Activated naive CD8-positive, alpha-beta T cell treated with anti-CD3 and anti-CD28 coated beads for 36 hours (primary cell): ENCODE results near the gene GID8. TPM values are rescaled to one million over a fixed set of nuclear protein-coding genes. Genes with fewer than 3 reads are reported as not detected.

Experiments
- DNase-seq: peaks from one replicate; pipeline ENCODE4 v3.0.0; 2021
- H3K27ac Mint-ChIP-seq: one replicate; pipeline ENCODE4 v1.8.0; 2022; ENCODE audit warnings: mild to moderate bottlenecking, moderate library complexity, mixed read lengths
- H3K27me3 Mint-ChIP-seq: one replicate; pipeline ENCODE4 v1.8.0; 2022; ENCODE audit warnings: mild to moderate bottlenecking, mixed read lengths
- H3K36me3 Mint-ChIP-seq: one replicate; pipeline ENCODE4 v1.8.0; 2021; ENCODE audit warnings: mild to moderate bottlenecking, mixed read lengths
- H3K4me1 Mint-ChIP-seq: one replicate; pipeline ENCODE4 v1.8.0; 2021; ENCODE audit warnings: mixed read lengths
- H3K4me3 Mint-ChIP-seq: one replicate; pipeline ENCODE4 v1.8.0; 2022; ENCODE audit warnings: mild to moderate bottlenecking, moderate library complexity, mixed read lengths
- H3K9me3 Mint-ChIP-seq: one replicate; pipeline ENCODE4 v1.8.0; 2022; ENCODE audit warnings: mixed read lengths
- total RNA-seq, 2 experiments: library from RNA; stranded (reverse); gene quantifications; one replicate each; pipeline ENCODE4 v1.2.3, GENCODE V29; 2021

The GID8 gene
- total RNA-seq, 2 experiments from 2014 or later = 47.6 to 48.5 TPM

- peaks cover 40% of the 10 kb centered on the region for H3K27me3 Mint-ChIP-seq
- H3K4me3 Mint-ChIP-seq = no peak overlapping the region
- H3K9me3 Mint-ChIP-seq = no peaks in the 10 kb centered on the region
- peaks cover 11% of the 10 kb centered on the region for H3K4me1 Mint-ChIP-seq
- peaks cover 2% of the 10 kb centered on the region for H3K36me3 Mint-ChIP-seq
- no peak overlapping the region for H3K27ac Mint-ChIP-seq
- DNase-seq = no peak
These were observed 32.6 kb downstream of the GID8 start for GRCh38 chr20:62970307-62971210.

- H3K36me3 Mint-ChIP-seq = no peaks in the 10 kb centered on the region
- no peaks in the 10 kb centered on the region for H3K9me3 Mint-ChIP-seq
- H3K27me3 Mint-ChIP-seq = peaks cover 45% of the 10 kb centered on the region
- H3K4me3 Mint-ChIP-seq = no peak overlapping the region
- DNase-seq = no peak
- peak overlapping the region; percentile 2 for H3K27ac Mint-ChIP-seq
- peaks cover 11% of the 10 kb centered on the region for H3K4me1 Mint-ChIP-seq
These were observed 33.4 kb downstream of the GID8 start for GRCh38 chr20:62971211-62971949.

GRCh38 chr20:62971950-62972844 lies 34.2 kb downstream of the GID8 start:
- Mint-ChIP-seq H3K4me3 (peak overlapping the region; percentile 46), H3K4me1 (peaks cover 11% of the 10 kb centered on the region), H3K27me3 (peaks cover 49% of the 10 kb centered on the region), H3K36me3 (no peaks in the 10 kb centered on the region), H3K9me3 (no peaks in the 10 kb centered on the region), H3K27ac (no peak overlapping the region)
- DNase-seq = peak; percentile 89

- Mint-ChIP-seq H3K27me3 (peaks cover 54% of the 10 kb centered on the region), H3K36me3 (no peaks in the 10 kb centered on the region), H3K4me3 (no peak overlapping the region), H3K27ac (no peak overlapping the region), H3K9me3 (no peaks in the 10 kb centered on the region), H3K4me1 (peaks cover 18% of the 10 kb centered on the region)
- no peak for DNase-seq
These were observed 35.1 kb downstream of the GID8 start for GRCh38 chr20:62972845-62973745.

- H3K27ac Mint-ChIP-seq = no peak overlapping the region
- DNase-seq = no peak
- H3K4me1 Mint-ChIP-seq = peaks cover 25% of the 10 kb centered on the region
- H3K36me3 Mint-ChIP-seq = no peaks in the 10 kb centered on the region
- H3K4me3 Mint-ChIP-seq = no peak overlapping the region
- H3K9me3 Mint-ChIP-seq = no peaks in the 10 kb centered on the region
- peaks cover 75% of the 10 kb centered on the region for H3K27me3 Mint-ChIP-seq
These were observed 37.4 kb downstream of the GID8 start for GRCh38 chr20:62975251-62975760.

- no peak overlapping the region for H3K27ac Mint-ChIP-seq
- no peak overlapping the region for H3K4me3 Mint-ChIP-seq
- no peaks in the 10 kb centered on the region for H3K36me3 Mint-ChIP-seq
- H3K4me1 Mint-ChIP-seq = peaks cover 29% of the 10 kb centered on the region
- no peaks in the 10 kb centered on the region for H3K9me3 Mint-ChIP-seq
- DNase-seq = no peak
- peaks cover 81% of the 10 kb centered on the region for H3K27me3 Mint-ChIP-seq
These were observed 38.0 kb downstream of the GID8 start for GRCh38 chr20:62975812-62976508.

- DNase-seq = no peak
- Mint-ChIP-seq H3K4me1 (peaks cover 31% of the 10 kb centered on the region), H3K27ac (no peak overlapping the region), H3K36me3 (no peaks in the 10 kb centered on the region), H3K4me3 (no peak overlapping the region), H3K27me3 (peaks cover 82% of the 10 kb centered on the region), H3K9me3 (no peaks in the 10 kb centered on the region)
These were observed 38.9 kb downstream of the GID8 start for GRCh38 chr20:62976886-62977285.

- H3K4me1 Mint-ChIP-seq = peaks cover 25% of the 10 kb centered on the region
- H3K27me3 Mint-ChIP-seq = peaks cover 72% of the 10 kb centered on the region
- no peaks in the 10 kb centered on the region for H3K36me3 Mint-ChIP-seq
- H3K27ac Mint-ChIP-seq = no peak overlapping the region
- H3K9me3 Mint-ChIP-seq = no peaks in the 10 kb centered on the region
- H3K4me3 Mint-ChIP-seq = no peak overlapping the region
- peak; percentile 68 for DNase-seq
These were observed 39.9 kb downstream of the GID8 start for GRCh38 chr20:62977613-62978560.

- H3K27me3 Mint-ChIP-seq = peaks cover 69% of the 10 kb centered on the region
- peaks cover 25% of the 10 kb centered on the region for H3K4me1 Mint-ChIP-seq
These were observed 40.6 kb downstream of the GID8 start for GRCh38 chr20:62978561-62978943.

GRCh38 chr20:62979310-62979709 lies 41.4 kb downstream of the GID8 start:
- DNase-seq = no peak
- Mint-ChIP-seq H3K4me3 (no peak overlapping the region), H3K4me1 (peaks cover 25% of the 10 kb centered on the region), H3K9me3 (no peaks in the 10 kb centered on the region), H3K27me3 (peaks cover 62% of the 10 kb centered on the region), H3K36me3 (no peaks in the 10 kb centered on the region), H3K27ac (no peak overlapping the region)

More at GRCh38 chr20:62978561-62978943, 40.6 kb downstream of the GID8 start:
- no peak overlapping the region for H3K27ac Mint-ChIP-seq
- H3K36me3 Mint-ChIP-seq = no peaks in the 10 kb centered on the region
- H3K9me3 Mint-ChIP-seq = no peaks in the 10 kb centered on the region
- no peak for DNase-seq
- no peak overlapping the region for H3K4me3 Mint-ChIP-seq

- no peak overlapping the region for H3K4me3 Mint-ChIP-seq
- DNase-seq = no peak
- no peaks in the 10 kb centered on the region for H3K36me3 Mint-ChIP-seq
- H3K9me3 Mint-ChIP-seq = no peaks in the 10 kb centered on the region
- H3K27me3 Mint-ChIP-seq = peaks cover 55% of the 10 kb centered on the region
- peaks cover 25% of the 10 kb centered on the region for H3K4me1 Mint-ChIP-seq
- no peak overlapping the region for H3K27ac Mint-ChIP-seq
These were observed 42.0 kb downstream of the GID8 start for GRCh38 chr20:62979876-62980373.

- Mint-ChIP-seq H3K27me3 (peaks cover 53% of the 10 kb centered on the region), H3K9me3 (no peaks in the 10 kb centered on the region), H3K36me3 (no peaks in the 10 kb centered on the region), H3K4me1 (peaks cover 25% of the 10 kb centered on the region), H3K4me3 (no peak overlapping the region), H3K27ac (no peak overlapping the region)
- no peak for DNase-seq
These were observed 42.5 kb downstream of the GID8 start for GRCh38 chr20:62980380-62980960.
